ENCODE data around the gene UTS2B. TPM values are rescaled to one million over a fixed set of nuclear protein-coding genes. Genes with fewer than 3 reads are reported as not detected.

UTS2B gene
- total and polyA plus RNA-seq, 9 of the 15 experiments (the other 6 are each of a cell fraction or from before 2014, with no cell fraction given) = 0.06 TPM; not detected in 8

DNA sequence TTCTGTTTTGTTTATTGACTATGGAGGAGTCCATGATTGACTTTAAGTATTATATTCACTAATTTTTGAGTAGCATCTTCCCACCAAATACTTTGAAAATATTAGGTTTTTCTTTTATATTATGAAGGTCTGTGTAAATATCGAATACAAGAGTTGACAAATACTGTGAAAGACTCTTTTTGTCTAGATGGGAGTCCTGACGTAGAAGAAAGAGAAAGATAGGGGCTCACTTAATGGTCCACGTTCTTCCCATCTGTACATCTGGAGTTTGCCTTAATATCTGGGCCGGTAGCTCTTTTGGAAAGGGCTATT is 7.8 kb upstream of the UTS2B start (continued):
- TF ChIP-seq PCBP1 (IDR thresholded peaks at IDR 0.05; ENCODE audit: low read depth, low read length, poor library complexity, severe bottlenecking) (no peak), NFRKB (IDR thresholded peaks at IDR 0.05; ENCODE audit: low read depth) (no peak), ARID1B (IDR thresholded peaks at IDR 0.05) (0 out of 2 replicates have a peak, but pooled peaks have one; percentile 0), KLF10 (CRISPR knock-in tag; IDR thresholded peaks at IDR 0.05) (no peak)

DNA sequence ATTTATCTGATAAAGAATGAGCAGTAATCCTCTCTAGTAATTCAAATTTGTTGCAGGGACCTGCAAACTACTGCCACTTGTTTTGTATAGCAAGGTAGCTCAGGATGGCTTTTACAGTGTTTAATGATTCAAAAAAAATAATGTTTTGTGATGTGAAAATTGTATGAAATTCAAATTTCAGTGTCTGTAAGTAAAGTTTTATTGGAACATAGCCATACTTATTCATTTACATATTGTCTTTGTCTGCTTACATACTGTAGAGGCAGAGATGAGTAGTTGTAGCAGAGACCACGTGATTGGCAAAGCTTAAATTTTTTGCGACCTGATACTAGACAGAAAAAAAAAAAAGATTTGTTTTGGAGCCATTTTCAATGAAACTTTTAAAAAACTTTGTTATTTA is 6.5 kb upstream of the UTS2B start:
- POLR2A ChIA-PET = interaction anchor here (1.0 to 3.2 kb wide), 4 partner anchors 8 to 30 kb away, joined by 3 to 14 read pairs (median 6); no protein-coding TSS in a partner anchor
- CTCF ChIA-PET (ENCODE audit: low intra/inter-chr PET ratio) = no interaction called here
- no peaks in the 10 kb centered on the region for H3K9me3 ChIP-seq (replicated peaks; ENCODE audit: control insufficient read depth, insufficient read depth, low read depth, low read length)
- no peaks in the 10 kb centered on the region for H3K9me1 ChIP-seq (ENCODE audit: control insufficient read depth, insufficient read depth, low read length)
- H3K27ac ChIP-seq (ENCODE audit: extremely low read depth, low read depth, low read length) = no peak overlapping the region; the same call in 2 of the 3 replicates
- peaks cover 99% of the 10 kb centered on the region for H3K79me2 ChIP-seq (ENCODE audit: control insufficient read depth, insufficient read depth, low read length)
- H4K20me1 ChIP-seq (replicated peaks; ENCODE audit: control insufficient read depth, insufficient read depth, low read length) = no peaks in the 10 kb centered on the region
- peak; percentile 25 for ATAC-seq
- DNase-seq (ENCODE audit: extremely low read depth in 1 of 4, low spot score in 3 of 4) = peak in 3 of 4 experiments; percentile 0 to 1 (median 1)
- 11% methylated on average over 2 of the region's 2 CpGs for WGBS (ENCODE audit: insufficient coverage, low coverage, missing lambda C conversion rate)
- H2AFZ ChIP-seq (ENCODE audit: low read depth, low read length) = no peak overlapping the region
- no peak overlapping the region for H3K4me3 ChIP-seq
- FAIRE-seq = no peak
- no peak overlapping the region for H3K9ac ChIP-seq (ENCODE audit: insufficient read depth in 1 of 2, low read depth in 2 of 2, low read length in 2 of 2)
- no peaks in the 10 kb centered on the region for H3K36me3 ChIP-seq (ENCODE audit: control insufficient read depth, insufficient read depth, low read length)
- no peak overlapping the region for H3K4me2 ChIP-seq (ENCODE audit: insufficient read depth, low read length)
- no peaks in the 10 kb centered on the region for H3K27me3 ChIP-seq (ENCODE audit: control insufficient read depth in 2 of 2, insufficient read depth in 2 of 2, low read length in 2 of 2)
- H3K4me1 ChIP-seq (replicated peaks in 1 of 2; ENCODE audit: control insufficient read depth in 2 of 2, insufficient read depth in 2 of 2, low read length in 2 of 2) = peaks cover 6 to 41% of the 10 kb centered on the region in 2 experiments; a peak in 4 of 5 replicates
- no TSS peak for BruUV-seq (replicated peaks)
- in situ Hi-C loops (cut with MboI) = no loop called here
- intact Hi-C loops (cut with micrococcal nuclease) = no loop called here
- TF ChIP-seq BCL6 (CRISPR knock-in tag; IDR thresholded peaks at IDR 0.05) (no peak), TOE1 (IDR thresholded peaks at IDR 0.05; ENCODE audit: borderline replicate concordance) (0 out of 2 replicates have a peak, but pooled peaks have one; percentile 33), TOE1 (CRISPR knock-in tag; IDR thresholded peaks at IDR 0.05; ENCODE audit: borderline replicate concordance, low read depth) (no peak), ARHGAP35 (IDR thresholded peaks at IDR 0.05; ENCODE audit: partially characterized antibody) (no peak), RBM17 (IDR thresholded peaks at IDR 0.05; ENCODE audit: borderline replicate concordance, low read depth, low read length) (no peak), RAD51 (IDR thresholded peaks at IDR 0.05; ENCODE audit: borderline replicate concordance, low read depth) (peak; percentile 63)
- TF ChIP-seq, protein P1, sequence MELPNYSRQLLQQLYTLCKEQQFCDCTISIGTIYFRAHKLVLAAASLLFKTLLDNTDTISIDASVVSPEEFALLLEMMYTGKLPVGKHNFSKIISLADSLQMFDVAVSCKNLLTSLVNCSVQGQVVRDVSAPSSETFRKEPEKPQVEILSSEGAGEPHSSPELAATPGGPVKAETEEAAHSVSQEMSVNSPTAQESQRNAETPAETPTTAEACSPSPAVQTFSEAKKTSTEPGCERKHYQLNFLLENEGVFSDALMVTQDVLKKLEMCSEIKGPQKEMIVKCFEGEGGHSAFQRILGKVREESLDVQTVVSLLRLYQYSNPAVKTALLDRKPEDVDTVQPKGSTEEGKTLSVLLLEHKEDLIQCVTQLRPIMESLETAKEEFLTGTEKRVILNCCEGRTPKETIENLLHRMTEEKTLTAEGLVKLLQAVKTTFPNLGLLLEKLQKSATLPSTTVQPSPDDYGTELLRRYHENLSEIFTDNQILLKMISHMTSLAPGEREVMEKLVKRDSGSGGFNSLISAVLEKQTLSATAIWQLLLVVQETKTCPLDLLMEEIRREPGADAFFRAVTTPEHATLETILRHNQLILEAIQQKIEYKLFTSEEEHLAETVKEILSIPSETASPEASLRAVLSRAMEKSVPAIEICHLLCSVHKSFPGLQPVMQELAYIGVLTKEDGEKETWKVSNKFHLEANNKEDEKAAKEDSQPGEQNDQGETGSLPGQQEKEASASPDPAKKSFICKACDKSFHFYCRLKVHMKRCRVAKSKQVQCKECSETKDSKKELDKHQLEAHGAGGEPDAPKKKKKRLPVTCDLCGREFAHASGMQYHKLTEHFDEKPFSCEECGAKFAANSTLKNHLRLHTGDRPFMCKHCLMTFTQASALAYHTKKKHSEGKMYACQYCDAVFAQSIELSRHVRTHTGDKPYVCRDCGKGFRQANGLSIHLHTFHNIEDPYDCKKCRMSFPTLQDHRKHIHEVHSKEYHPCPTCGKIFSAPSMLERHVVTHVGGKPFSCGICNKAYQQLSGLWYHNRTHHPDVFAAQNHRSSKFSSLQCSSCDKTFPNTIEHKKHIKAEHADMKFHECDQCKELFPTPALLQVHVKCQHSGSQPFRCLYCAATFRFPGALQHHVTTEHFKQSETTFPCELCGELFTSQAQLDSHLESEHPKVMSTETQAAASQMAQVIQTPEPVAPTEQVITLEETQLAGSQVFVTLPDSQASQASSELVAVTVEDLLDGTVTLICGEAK (IDR thresholded peaks at IDR 0.05) = peak; percentile 73
- TF ChIP-seq, protein P1 (CRISPR knock-in tag; IDR thresholded peaks at IDR 0.05) = no peak

Data from K562 (cell line).